ENCODE measurements around the gene PHAF1.

Gene PHAF1

GRCh38 chr16:67093098-67093726 lies 16.5 kb upstream of the PHAF1 start:
- no peaks in the 10 kb centered on the region for H3K4me1 ChIP-seq (ENCODE audit: insufficient read depth, low read length, severe bottlenecking)
- peaks cover 8% of the 10 kb centered on the region; the same call in 1 of the 2 replicates for H3K36me3 ChIP-seq (ENCODE audit: insufficient read depth, low read length)
- no peak overlapping the region for H2AFZ ChIP-seq (ENCODE audit: low read length)
- no peak overlapping the region for H3K27ac ChIP-seq (ENCODE audit: low read depth, low read length, poor library complexity, severe bottlenecking)
- H4K20me1 ChIP-seq (ENCODE audit: insufficient read depth, low read length) = no peaks in the 10 kb centered on the region
- no peaks in the 10 kb centered on the region for H3K79me2 ChIP-seq (ENCODE audit: insufficient read depth, low read length)
- H3K4me2 ChIP-seq (ENCODE audit: low read length) = no peak overlapping the region
- no peaks in the 10 kb centered on the region for H3K9me3 ChIP-seq (ENCODE audit: low read length)
- no peak overlapping the region for H3K9ac ChIP-seq (ENCODE audit: low read length)
- H3K4me3 ChIP-seq (ENCODE audit: low read depth, low read length, poor library complexity, severe bottlenecking) = no peak overlapping the region
- H3K9me2 ChIP-seq (ENCODE audit: low read depth, low read length) = no peaks in the 10 kb centered on the region
- H3F3A ChIP-seq (ENCODE audit: insufficient read depth, low read length) = no peaks in the 10 kb centered on the region
- TF ChIP-seq CTCF (IDR thresholded peaks at IDR 0.05; ENCODE audit: low read length) = no peak
- no peak for TF ChIP-seq EZH2 (IDR thresholded peaks at IDR 0.05; ENCODE audit: borderline replicate concordance, low read length)
- H3K27me3 ChIP-seq (ENCODE audit: insufficient read depth, low read length) = no peaks in the 10 kb centered on the region

GRCh38 chr16:67098599-67098998 lies 11.1 kb upstream of the PHAF1 start:
- Histone ChIP-seq H3K4me1 (ENCODE audit: insufficient read depth, low read length, severe bottlenecking) (no peaks in the 10 kb centered on the region), H3K9ac (ENCODE audit: low read length) (no peak overlapping the region), H3K4me2 (ENCODE audit: low read length) (no peak overlapping the region), H3K9me2 (ENCODE audit: low read depth, low read length) (no peaks in the 10 kb centered on the region), H3K27ac (ENCODE audit: low read depth, low read length, poor library complexity, severe bottlenecking) (no peak overlapping the region), H2AFZ (ENCODE audit: low read length) (no peak overlapping the region), H3K79me2 (ENCODE audit: insufficient read depth, low read length) (no peaks in the 10 kb centered on the region), H3K9me3 (ENCODE audit: low read length) (no peaks in the 10 kb centered on the region), H3K27me3 (ENCODE audit: insufficient read depth, low read length) (no peaks in the 10 kb centered on the region), H3F3A (ENCODE audit: insufficient read depth, low read length) (no peaks in the 10 kb centered on the region), H3K36me3 (ENCODE audit: insufficient read depth, low read length) (peaks cover 20% of the 10 kb centered on the region; the same call in 1 of the 2 replicates), H4K20me1 (ENCODE audit: insufficient read depth, low read length) (no peaks in the 10 kb centered on the region), H3K4me3 (ENCODE audit: low read depth, low read length, poor library complexity, severe bottlenecking) (no peak overlapping the region)
- TF ChIP-seq CTCF (IDR thresholded peaks at IDR 0.05; ENCODE audit: low read length) (no peak), EZH2 (IDR thresholded peaks at IDR 0.05; ENCODE audit: borderline replicate concordance, low read length) (no peak)

- H3K27ac ChIP-seq (ENCODE audit: low read depth, low read length, poor library complexity, severe bottlenecking) = no peak overlapping the region
- H3K79me2 ChIP-seq (ENCODE audit: insufficient read depth, low read length) = no peaks in the 10 kb centered on the region
- no peaks in the 10 kb centered on the region for H3K4me1 ChIP-seq (ENCODE audit: insufficient read depth, low read length, severe bottlenecking)
- no peak overlapping the region for H3K9ac ChIP-seq (ENCODE audit: low read length)
- H3K4me2 ChIP-seq (ENCODE audit: low read length) = no peak overlapping the region
- H4K20me1 ChIP-seq (ENCODE audit: insufficient read depth, low read length) = no peaks in the 10 kb centered on the region
- H3K9me2 ChIP-seq (ENCODE audit: low read depth, low read length) = no peaks in the 10 kb centered on the region
- no peaks in the 10 kb centered on the region for H3F3A ChIP-seq (ENCODE audit: insufficient read depth, low read length)
- H3K4me3 ChIP-seq (ENCODE audit: low read depth, low read length, poor library complexity, severe bottlenecking) = no peak overlapping the region
- H3K9me3 ChIP-seq (ENCODE audit: low read length) = no peaks in the 10 kb centered on the region
- H2AFZ ChIP-seq (ENCODE audit: low read length) = no peak overlapping the region
- no peaks in the 10 kb centered on the region for H3K27me3 ChIP-seq (ENCODE audit: insufficient read depth, low read length)
- TF ChIP-seq CTCF (IDR thresholded peaks at IDR 0.05; ENCODE audit: low read length) (peak; percentile 43; the same call in 1 of the 2 replicates), EZH2 (IDR thresholded peaks at IDR 0.05; ENCODE audit: borderline replicate concordance, low read length) (no peak)
- H3K36me3 ChIP-seq (ENCODE audit: insufficient read depth, low read length) = peaks cover 19% of the 10 kb centered on the region; the same call in 1 of the 2 replicates
These were observed 9.0 kb upstream of the PHAF1 start for GRCh38 chr16:67100569-67101310.
